Mesothelial cell of epicardium (in vitro differentiated cells): Measurements from ENCODE around the gene C10orf105. TPM values are rescaled to one million over a fixed set of nuclear protein-coding genes. Genes with fewer than 3 reads are reported as not detected.

ENCODE experiments used
- DNase-seq, 2 experiments: peaks; one replicate each; pipeline ENCODE4 v3.0.0; 2021; ENCODE audit warnings: low spot score in 2 of 2; ENCODE audit not compliant: unreplicated experiment in 2 of 2
- H3K27ac Mint-ChIP-seq: 2 replicates; pipeline ENCODE4 v1.8.0; 2021; ENCODE audit warnings: mixed read lengths
- H3K27me3 Mint-ChIP-seq: 2 replicates; pipeline ENCODE4 v1.8.0; 2021; ENCODE audit warnings: low read depth, mixed read lengths
- H3K36me3 Mint-ChIP-seq: 2 replicates; pipeline ENCODE4 v1.8.0; 2021; ENCODE audit warnings: mixed read lengths
- H3K4me1 Mint-ChIP-seq: 2 replicates; pipeline ENCODE4 v1.8.0; 2021; ENCODE audit warnings: mixed read lengths
- H3K4me3 Mint-ChIP-seq: 2 replicates; pipeline ENCODE4 v1.8.0; 2021; ENCODE audit warnings: mild to moderate bottlenecking, moderate library complexity, mixed read lengths
- H3K9me3 Mint-ChIP-seq: 2 replicates; pipeline ENCODE4 v1.8.0; 2021; ENCODE audit warnings: mixed read lengths
- CTCF ChIP-seq: fragments of 200-600 bp; sonication (generic); IDR thresholded peaks from one replicate; pipeline ENCODE4 v1.5.0; 2021; ENCODE audit warnings: antibody characterized with exemption; ENCODE audit not compliant: unreplicated experiment
- total RNA-seq: library from RNA; stranded (reverse); gene quantifications from 3 replicates; pipeline ENCODE4 v1.2.1, GENCODE V29; 2021

The C10orf105 gene
- total RNA-seq, 1 donor from 2014 or later: 0.25 TPM

- H3K9me3 Mint-ChIP-seq: no peaks in the 10 kb centered on the region
Measured at GRCh38 chr10:71711052-71711623, 8.4 kb downstream of the C10orf105 start.

GRCh38 chr10:71710519-71710918 lies 9.1 kb downstream of the C10orf105 start:
- H3K4me1 Mint-ChIP-seq: peaks cover 25% of the 10 kb centered on the region
- no peak overlapping the region for H3K4me3 Mint-ChIP-seq
- H3K9me3 Mint-ChIP-seq: no peaks in the 10 kb centered on the region
- H3K27ac Mint-ChIP-seq: no peak overlapping the region
- no peaks in the 10 kb centered on the region for H3K27me3 Mint-ChIP-seq
- no peak for TF ChIP-seq CTCF
- H3K36me3 Mint-ChIP-seq: no peaks in the 10 kb centered on the region
- DNase-seq: no peak

More at GRCh38 chr10:71711052-71711623, 8.4 kb downstream of the C10orf105 start:
- DNase-seq: no peak
- Mint-ChIP-seq H3K4me1 (peaks cover 25% of the 10 kb centered on the region), H3K36me3 (no peaks in the 10 kb centered on the region), H3K27me3 (no peaks in the 10 kb centered on the region), H3K27ac (no peak overlapping the region), H3K4me3 (no peak overlapping the region)
- TF ChIP-seq CTCF: no peak

GRCh38 chr10:71708897-71709882 lies 10.4 kb downstream of the C10orf105 start:
- Mint-ChIP-seq H3K27ac (no peak overlapping the region), H3K4me3 (no peak overlapping the region), H3K36me3 (no peaks in the 10 kb centered on the region), H3K9me3 (no peaks in the 10 kb centered on the region), H3K27me3 (no peaks in the 10 kb centered on the region), H3K4me1 (peaks cover 22% of the 10 kb centered on the region)
- no peak for DNase-seq
- no peak for TF ChIP-seq CTCF

- Mint-ChIP-seq H3K27ac (no peak overlapping the region), H3K4me3 (no peak overlapping the region), H3K4me1 (peaks cover 13% of the 10 kb centered on the region), H3K27me3 (no peaks in the 10 kb centered on the region), H3K9me3 (no peaks in the 10 kb centered on the region), H3K36me3 (no peaks in the 10 kb centered on the region)
- DNase-seq: peak; percentile 49 to 92
- peak; percentile 82 for TF ChIP-seq CTCF
Measured at GRCh38 chr10:71708301-71708703, 11.3 kb downstream of the C10orf105 start.

GRCh38 chr10:71707240-71707789 lies 12.3 kb downstream of the C10orf105 start:
- Mint-ChIP-seq H3K27me3 (no peaks in the 10 kb centered on the region), H3K4me3 (no peak overlapping the region), H3K27ac (no peak overlapping the region), H3K4me1 (peaks cover 8% of the 10 kb centered on the region), H3K9me3 (no peaks in the 10 kb centered on the region), H3K36me3 (no peaks in the 10 kb centered on the region)
- TF ChIP-seq CTCF: no peak
- no peak for DNase-seq
